GM19395 (cell line): ENCODE measurements around the gene MAGEA2.
"Not testable (repeated sequence)": the region's sequence is repeated elsewhere in the genome, so short reads cannot be mapped to it uniquely, and the experiment has no call there.

ENCODE experiments used
- ATAC-seq: cut with Tn5 transposase; IDR thresholded peaks from one replicate; pipeline ENCODE4 v1.9.1; 2021; ENCODE audit warnings: mild to moderate bottlenecking, moderate library complexity; ENCODE audit not compliant: unreplicated experiment

MAGEA2 gene

GRCh38 chrX:152753686-152754650 lies at the start of gene MAGEA2:
Gene MAGEA2, minus strand, starts transcription at chrX:152753842. Its CDS starts 2,479 bp downstream, at chrX:152751363.
- ATAC-seq: not testable (repeated sequence)

- no peak for ATAC-seq
Observed at GRCh38 chrX:152798945-152799344, 45.3 kb upstream of the MAGEA2 start.

GRCh38 chrX:152787062-152787461 lies 33.4 kb upstream of the MAGEA2 start:
- peak; percentile 81 for ATAC-seq

GRCh38 chrX:152769549-152770289 lies 16.1 kb upstream of the MAGEA2 start, which contains the start of gene MAGEA6:
Gene MAGEA6, minus strand, starts transcription at chrX:152769689. Its CDS starts 2,039 bp downstream, at chrX:152767650.
- not testable (repeated sequence) for ATAC-seq

- not testable (repeated sequence) for ATAC-seq
Observed at GRCh38 chrX:152766562-152766961, 12.9 kb upstream of the MAGEA2 start.

- ATAC-seq: not testable (repeated sequence)
Observed at GRCh38 chrX:152761582-152761981, 7.9 kb upstream of the MAGEA2 start.

GRCh38 chrX:152759544-152759943 lies 5.9 kb upstream of the MAGEA2 start:
- ATAC-seq: not testable (repeated sequence)

- ATAC-seq: not testable (repeated sequence)
Observed at GRCh38 chrX:152758918-152759317, 5.3 kb upstream of the MAGEA2 start, which contains the start of gene CSAG3. Gene CSAG3, plus strand, starts transcription at chrX:152759218.

- ATAC-seq: not testable (repeated sequence)
Observed at GRCh38 chrX:152754871-152755270, 1.2 kb upstream of the MAGEA2 start.

- no peak for ATAC-seq
Observed at GRCh38 chrX:152738560-152738959, 15.1 kb downstream of the MAGEA2 start.

- ATAC-seq: not testable (repeated sequence)
Observed at GRCh38 chrX:152736528-152736927, 17.1 kb downstream of the MAGEA2 start.

- no peak for ATAC-seq
Observed at GRCh38 chrX:152735860-152736511, 17.7 kb downstream of the MAGEA2 start.

GRCh38 chrX:152735101-152735500 lies 18.5 kb downstream of the MAGEA2 start:
- ATAC-seq: no peak

- ATAC-seq: not testable (repeated sequence)
Observed at GRCh38 chrX:152734143-152734858, 19.3 kb downstream of the MAGEA2 start.

GRCh38 chrX:152733261-152733975 lies 20.2 kb downstream of the MAGEA2 start, which contains the start of the genes CSAG1 and MAGEA12:
Gene CSAG1, minus strand, starts transcription at chrX:152733721. Its CDS starts 1,261 bp downstream, at chrX:152732460.
Gene MAGEA12, plus strand, starts transcription at chrX:152733757. Its CDS starts 2,405 bp downstream, at chrX:152736162.
- ATAC-seq: no peak

GRCh38 chrX:152725409-152725808 lies 28.2 kb downstream of the MAGEA2 start:
- ATAC-seq: no peak

GRCh38 chrX:152713815-152714787 lies 39.5 kb downstream of the MAGEA2 start, which contains the start of gene MAGEA2B:
Gene MAGEA2B, plus strand, starts transcription at chrX:152714628. Its CDS starts 2,479 bp downstream, at chrX:152717107.
- ATAC-seq: not testable (repeated sequence)

GRCh38 chrX:152713195-152713594 lies 40.4 kb downstream of the MAGEA2 start:
- not testable (repeated sequence) for ATAC-seq
